ENCODE results near the gene VEPH1. TPM values are rescaled to one million over a fixed set of nuclear protein-coding genes. Genes with fewer than 3 reads are reported as not detected.
A peak's percentile ranks its signal among the peaks of the same experiment; 100 is the strongest.
"Not testable (repeated sequence)": the region's sequence is repeated elsewhere in the genome, so short reads cannot be mapped to it uniquely, and the experiment has no call there.

Gene VEPH1
- total RNA-seq, 1 experiment from 2014 or later, result 3.3 TPM

- no peaks in the 10 kb centered on the region for H3K36me3 ChIP-seq (replicated peaks; ENCODE audit: control insufficient read depth, insufficient read depth, low read length)
- no peaks in the 10 kb centered on the region for H3K27me3 ChIP-seq (ENCODE audit: control insufficient read depth, insufficient read depth, low read length)
- H3K4me3 ChIP-seq (ENCODE audit: insufficient read depth, low read depth, low read length), result no peak overlapping the region
- DNase-seq, result no peak
Observed at GRCh38 chr3:157355276-157355675, 147.9 kb downstream of the VEPH1 start.

DNA sequence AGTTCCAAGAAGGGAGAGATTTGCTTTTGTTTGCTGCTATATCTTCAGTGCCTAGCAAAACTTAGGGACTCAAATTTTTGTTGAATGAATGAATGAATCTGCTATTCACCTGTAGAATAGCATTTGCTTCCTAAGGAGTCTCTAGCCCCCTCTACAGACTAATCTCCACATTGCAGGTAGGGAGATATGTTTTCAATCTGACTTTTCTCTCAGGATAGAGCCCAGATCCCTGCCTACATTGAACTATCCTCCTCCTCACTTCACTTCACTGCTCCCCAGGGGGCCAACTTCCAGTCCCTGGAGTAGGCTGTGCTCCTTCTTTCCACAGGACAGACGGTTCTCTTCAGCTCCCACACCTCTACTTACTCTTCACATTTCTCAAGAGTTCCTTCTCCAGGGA, 148.5 kb downstream of the VEPH1 start:
- no peaks in the 10 kb centered on the region for H3K36me3 ChIP-seq (replicated peaks; ENCODE audit: control insufficient read depth, insufficient read depth, low read length)
- H3K27me3 ChIP-seq (ENCODE audit: control insufficient read depth, insufficient read depth, low read length), result no peaks in the 10 kb centered on the region
- no peak overlapping the region for H3K4me3 ChIP-seq (ENCODE audit: insufficient read depth, low read depth, low read length)
- DNase-seq, result peak; percentile 38

DNA sequence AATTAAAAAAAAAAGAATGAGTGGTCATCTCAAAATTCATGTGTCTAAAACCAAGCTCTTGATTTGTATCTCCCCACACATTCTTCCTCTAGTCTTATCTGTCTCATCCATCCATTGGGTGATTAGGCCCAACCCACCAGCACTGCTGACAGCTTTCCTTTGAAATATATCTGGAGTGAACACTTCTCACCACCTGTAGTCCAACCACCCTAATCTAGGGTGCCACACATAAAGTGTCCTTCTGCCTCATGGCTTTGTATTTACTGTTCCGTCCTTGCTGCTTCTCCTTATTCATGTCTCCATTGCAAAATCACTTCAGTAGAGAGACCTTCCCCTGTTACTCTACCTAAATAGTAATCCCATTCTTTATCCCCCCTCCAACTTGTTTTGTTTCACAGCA, 149.0 kb downstream of the VEPH1 start:
- Histone ChIP-seq H3K27me3 (ENCODE audit: control insufficient read depth, insufficient read depth, low read length) (no peaks in the 10 kb centered on the region), H3K36me3 (replicated peaks; ENCODE audit: control insufficient read depth, insufficient read depth, low read length) (no peaks in the 10 kb centered on the region), H3K4me3 (ENCODE audit: insufficient read depth, low read depth, low read length) (no peak overlapping the region)
- DNase-seq, result no peak

- H3K27me3 ChIP-seq (ENCODE audit: control insufficient read depth, insufficient read depth, low read length), result no peaks in the 10 kb centered on the region
- no peak overlapping the region for H3K4me3 ChIP-seq (ENCODE audit: insufficient read depth, low read depth, low read length)
- H3K36me3 ChIP-seq (replicated peaks; ENCODE audit: control insufficient read depth, insufficient read depth, low read length), result no peaks in the 10 kb centered on the region
- no peak for DNase-seq
Observed at GRCh38 chr3:157353652-157354051, 149.6 kb downstream of the VEPH1 start.

- Histone ChIP-seq H3K27me3 (ENCODE audit: control insufficient read depth, insufficient read depth, low read length) (no peaks in the 10 kb centered on the region), H3K4me3 (ENCODE audit: insufficient read depth, low read depth, low read length) (no peak overlapping the region), H3K36me3 (replicated peaks; ENCODE audit: control insufficient read depth, insufficient read depth, low read length) (no peaks in the 10 kb centered on the region)
- DNase-seq, result no peak
Observed at GRCh38 chr3:157351981-157352380, 151.2 kb downstream of the VEPH1 start.

- not testable (repeated sequence) for H3K36me3 ChIP-seq (replicated peaks; ENCODE audit: control insufficient read depth, insufficient read depth, low read length); DNase-seq; H3K4me3 ChIP-seq (ENCODE audit: insufficient read depth, low read depth, low read length); H3K27me3 ChIP-seq (ENCODE audit: control insufficient read depth, insufficient read depth, low read length)
Observed at GRCh38 chr3:157350651-157351050, 152.6 kb downstream of the VEPH1 start.

DNA sequence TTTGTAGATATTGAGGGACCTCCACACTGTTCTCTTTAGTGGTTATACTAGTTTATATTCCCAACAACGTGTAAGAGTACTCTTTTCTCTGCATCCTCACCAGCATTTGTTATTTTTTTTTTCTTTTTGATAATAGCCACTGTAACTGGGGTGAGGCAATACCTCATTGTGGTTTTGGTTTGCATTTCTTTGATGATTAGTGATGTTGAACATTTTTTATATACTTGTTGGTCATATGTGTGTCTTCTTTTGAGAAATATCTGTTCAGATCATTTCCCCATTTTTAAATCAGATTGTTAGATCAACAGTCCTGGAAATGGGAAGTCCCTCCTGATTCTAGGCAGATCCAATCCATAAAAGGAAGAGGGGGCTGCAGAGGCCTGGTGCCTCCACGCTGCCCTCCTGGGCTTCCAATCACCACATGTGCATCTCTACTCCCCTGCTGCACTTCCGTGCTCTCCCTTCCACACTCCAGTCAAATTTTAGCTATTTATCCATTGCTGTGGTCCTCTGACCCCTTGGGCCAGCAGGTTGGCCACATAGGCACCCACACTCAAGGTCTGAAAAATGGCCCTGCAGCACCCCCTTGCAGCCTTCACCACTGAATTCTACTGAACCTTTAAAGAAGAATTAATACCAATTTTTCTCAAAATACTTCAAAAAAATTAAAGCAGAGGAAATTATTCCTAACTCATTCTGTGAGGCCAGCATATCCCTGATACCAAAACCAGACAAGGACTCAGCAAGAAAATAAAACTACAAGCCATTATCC, 154.7 kb downstream of the VEPH1 start:
- H3K27me3 ChIP-seq (ENCODE audit: control insufficient read depth, insufficient read depth, low read length); H3K4me3 ChIP-seq (ENCODE audit: insufficient read depth, low read depth, low read length); H3K36me3 ChIP-seq (replicated peaks; ENCODE audit: control insufficient read depth, insufficient read depth, low read length); DNase-seq: not testable (repeated sequence)

DNA sequence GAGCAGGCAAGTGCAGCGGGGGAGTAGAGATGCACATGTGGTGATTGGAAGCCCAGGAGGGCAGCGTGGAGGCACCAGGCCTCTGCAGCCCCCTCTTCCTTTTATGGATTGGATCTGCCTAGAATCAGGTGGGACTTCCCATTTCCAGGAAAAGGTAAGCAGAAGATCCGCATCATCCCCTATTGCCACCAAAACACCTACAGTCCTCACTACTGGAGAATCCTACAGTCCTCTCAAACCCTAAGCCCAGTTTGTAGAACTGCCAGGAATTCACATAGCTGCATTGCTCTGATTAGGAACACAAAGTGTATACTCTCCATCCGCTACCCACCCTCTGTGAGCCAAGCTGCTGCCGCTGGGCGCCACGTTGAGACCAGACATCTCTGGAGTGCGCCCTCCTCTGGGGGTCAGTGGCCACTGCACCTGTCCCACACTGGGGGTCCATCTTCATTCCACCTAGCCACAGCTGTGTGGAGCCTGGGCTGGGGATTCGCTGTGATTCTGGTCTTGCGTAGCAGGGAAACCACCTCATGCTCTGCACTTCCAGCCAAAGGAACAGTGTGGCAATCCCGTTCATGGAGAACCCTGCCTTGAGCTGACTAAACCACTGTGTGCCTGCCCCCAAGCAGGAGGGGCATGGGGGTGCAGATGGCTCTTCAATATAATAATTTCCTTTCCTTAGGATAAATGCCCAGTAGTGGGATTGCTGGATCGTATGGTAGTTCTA, 155.5 kb downstream of the VEPH1 start:
- H3K36me3 ChIP-seq (replicated peaks; ENCODE audit: control insufficient read depth, insufficient read depth, low read length), result no peaks in the 10 kb centered on the region
- peak; percentile 48 for DNase-seq
- no peak overlapping the region for H3K4me3 ChIP-seq (ENCODE audit: insufficient read depth, low read depth, low read length)
- no peaks in the 10 kb centered on the region for H3K27me3 ChIP-seq (ENCODE audit: control insufficient read depth, insufficient read depth, low read length)

DNA sequence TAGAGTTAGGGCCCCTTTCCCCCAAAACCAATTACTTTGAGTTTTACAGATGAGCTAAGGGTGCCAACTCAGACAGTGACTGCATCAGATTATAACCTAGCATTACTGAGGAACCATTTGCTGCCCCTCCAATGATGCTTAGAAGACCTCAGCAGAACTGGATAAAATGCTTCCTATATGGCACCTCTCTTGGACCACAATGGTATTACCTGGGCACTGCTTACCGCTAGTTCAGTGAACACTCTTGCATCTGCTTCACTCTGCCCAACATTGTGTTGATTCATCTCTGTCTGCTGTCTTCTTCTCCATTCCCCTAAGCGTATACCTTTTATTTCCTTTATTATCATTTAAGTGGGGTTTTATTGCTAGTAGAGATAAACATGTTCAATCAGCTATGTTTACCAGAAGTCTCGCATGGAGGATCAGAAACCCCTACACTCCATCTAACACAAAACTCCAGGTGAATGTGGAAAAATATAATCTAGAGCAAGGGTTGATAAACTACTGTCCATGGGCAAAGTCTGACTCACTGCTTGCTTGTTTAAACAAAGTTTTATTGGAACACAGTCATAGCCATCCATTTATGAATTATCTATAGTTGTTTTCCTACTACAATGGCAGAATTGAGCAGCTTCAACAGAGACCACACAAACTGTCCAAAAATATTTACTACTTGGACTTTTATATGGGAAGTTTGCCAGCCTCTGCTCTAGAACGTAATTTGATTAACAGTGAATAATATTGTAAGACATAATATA, 166.8 kb downstream of the VEPH1 start:
- Histone ChIP-seq H3K4me3 (ENCODE audit: insufficient read depth, low read depth, low read length) (no peak overlapping the region), H3K36me3 (replicated peaks; ENCODE audit: control insufficient read depth, insufficient read depth, low read length) (no peaks in the 10 kb centered on the region), H3K27me3 (ENCODE audit: control insufficient read depth, insufficient read depth, low read length) (no peaks in the 10 kb centered on the region)
- no peak for DNase-seq

DNA sequence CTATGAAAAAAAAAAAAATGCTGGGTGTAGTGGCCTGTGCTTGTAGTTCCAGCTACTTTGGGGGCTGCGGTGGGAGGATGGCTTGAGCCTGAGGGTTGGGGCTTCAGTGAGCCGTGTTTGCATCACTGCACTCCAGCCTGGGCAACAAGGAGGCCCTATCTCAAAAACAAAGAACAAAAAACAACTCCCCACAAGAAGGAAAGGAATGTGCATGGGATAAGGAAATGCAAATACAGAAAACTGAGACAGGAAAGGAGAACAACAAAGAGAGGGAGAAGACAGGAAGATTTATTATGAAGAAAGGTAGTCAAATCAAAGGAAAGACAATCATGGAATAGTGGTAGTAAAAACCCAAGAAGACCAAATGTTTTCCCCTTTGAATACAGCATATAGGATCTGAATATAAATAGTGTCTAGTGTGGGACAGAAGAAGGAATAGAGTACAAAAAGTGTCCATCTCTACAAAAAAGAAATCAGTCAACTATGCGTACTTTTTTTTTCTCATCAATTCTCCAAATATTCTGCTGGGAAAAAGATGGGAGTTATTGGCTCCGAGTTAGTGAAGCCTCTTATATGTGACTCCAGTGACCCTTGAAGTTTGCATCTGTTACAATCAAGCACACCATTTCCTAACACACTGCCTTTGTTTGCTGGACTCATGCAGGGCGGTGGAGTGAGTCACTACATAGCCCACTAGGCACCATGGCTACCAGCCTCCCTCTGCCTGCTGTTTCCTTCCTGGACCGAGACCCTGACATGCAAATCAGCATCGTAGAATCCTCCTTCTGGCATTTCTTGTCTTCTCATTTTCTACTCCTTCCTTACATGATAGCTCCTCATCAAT, 167.8 kb downstream of the VEPH1 start:
- no peak overlapping the region for H3K4me3 ChIP-seq (ENCODE audit: insufficient read depth, low read depth, low read length)
- peak; percentile 23 for DNase-seq
- no peaks in the 10 kb centered on the region for H3K36me3 ChIP-seq (replicated peaks; ENCODE audit: control insufficient read depth, insufficient read depth, low read length)
- H3K27me3 ChIP-seq (ENCODE audit: control insufficient read depth, insufficient read depth, low read length), result no peaks in the 10 kb centered on the region

DNA sequence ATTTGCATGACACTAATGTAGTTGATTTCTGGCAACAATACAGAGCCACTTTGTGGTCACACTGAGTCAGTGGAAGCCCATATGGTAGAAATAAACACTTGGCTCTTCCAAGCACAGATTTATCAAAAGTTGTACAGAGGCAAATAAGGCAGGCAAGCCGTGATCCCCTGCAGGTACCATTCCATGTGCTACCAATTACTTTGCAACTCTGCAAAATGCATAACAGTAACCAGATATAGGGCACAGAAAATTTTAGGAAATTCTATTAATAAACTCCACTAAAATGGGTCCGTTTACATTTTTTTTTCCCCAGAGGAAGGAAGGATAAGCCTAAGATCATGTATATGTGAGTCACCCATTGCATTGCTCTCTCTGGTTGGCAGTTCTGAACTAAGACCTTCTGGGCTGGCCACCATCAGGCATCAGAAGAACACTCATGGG, 169.6 kb downstream of the VEPH1 start:
- Histone ChIP-seq H3K27me3 (ENCODE audit: control insufficient read depth, insufficient read depth, low read length) (no peaks in the 10 kb centered on the region), H3K36me3 (replicated peaks; ENCODE audit: control insufficient read depth, insufficient read depth, low read length) (no peaks in the 10 kb centered on the region), H3K4me3 (ENCODE audit: insufficient read depth, low read depth, low read length) (no peak overlapping the region)
- DNase-seq, result no peak

DNA sequence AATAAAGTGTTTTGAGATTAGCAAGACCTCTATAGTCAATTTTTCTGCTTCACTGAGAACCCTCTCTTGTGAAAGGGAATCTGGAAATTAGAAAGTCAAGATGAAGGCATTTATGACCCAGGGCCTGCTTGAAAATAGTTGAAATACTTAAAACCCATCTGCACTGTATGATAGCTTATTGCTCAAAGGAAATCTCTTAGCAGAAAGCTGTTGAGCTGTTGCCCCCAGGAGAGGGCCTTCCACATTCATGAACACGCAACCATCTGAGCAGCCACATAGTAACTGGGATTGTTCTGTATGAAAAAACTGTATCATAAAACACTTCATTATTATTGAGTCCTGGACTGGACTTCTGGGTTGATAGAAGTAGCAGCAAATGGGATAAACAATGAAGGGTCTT, 173.0 kb downstream of the VEPH1 start:
- no peak overlapping the region for H3K4me3 ChIP-seq (ENCODE audit: insufficient read depth, low read depth, low read length)
- no peaks in the 10 kb centered on the region for H3K36me3 ChIP-seq (replicated peaks; ENCODE audit: control insufficient read depth, insufficient read depth, low read length)
- H3K27me3 ChIP-seq (ENCODE audit: control insufficient read depth, insufficient read depth, low read length), result no peaks in the 10 kb centered on the region
- no peak for DNase-seq

DNA sequence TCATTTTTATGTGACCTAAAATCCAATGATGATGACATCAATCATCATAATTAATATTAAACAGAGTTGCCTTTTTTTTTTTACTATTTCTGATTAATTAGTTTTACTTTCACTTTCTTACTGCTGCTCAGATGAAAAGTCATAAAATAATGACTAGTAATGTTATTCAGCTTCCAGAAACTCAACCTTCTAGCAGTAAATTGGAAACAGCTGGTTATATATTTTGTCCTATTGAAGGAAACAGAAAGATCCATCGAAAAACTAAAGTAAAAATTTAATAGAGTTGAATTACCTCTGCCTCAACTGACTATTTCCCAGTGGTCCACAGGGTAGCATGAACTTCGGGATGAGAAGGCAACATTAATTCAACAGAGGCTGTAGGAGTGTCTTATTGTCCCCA, 173.7 kb downstream of the VEPH1 start:
- H3K27me3 ChIP-seq (ENCODE audit: control insufficient read depth, insufficient read depth, low read length), result no peaks in the 10 kb centered on the region
- H3K4me3 ChIP-seq (ENCODE audit: insufficient read depth, low read depth, low read length), result no peak overlapping the region
- H3K36me3 ChIP-seq (replicated peaks; ENCODE audit: control insufficient read depth, insufficient read depth, low read length), result no peaks in the 10 kb centered on the region
- DNase-seq, result no peak

- no peaks in the 10 kb centered on the region for H3K36me3 ChIP-seq (replicated peaks; ENCODE audit: control insufficient read depth, insufficient read depth, low read length)
- H3K27me3 ChIP-seq (ENCODE audit: control insufficient read depth, insufficient read depth, low read length), result no peaks in the 10 kb centered on the region
Observed at GRCh38 chr3:157327837-157328236, 175.4 kb downstream of the VEPH1 start.

More at GRCh38 chr3:157327837-157328236, 175.4 kb downstream of the VEPH1 start:
- DNase-seq, result no peak
- no peak overlapping the region for H3K4me3 ChIP-seq (ENCODE audit: insufficient read depth, low read depth, low read length)

Measured in H7 (cell line).